ENCODE results near the gene MFSD6L.
"Not testable (repeated sequence)": the region's sequence is repeated elsewhere in the genome, so short reads cannot be mapped to it uniquely, and the experiment has no call there.

MFSD6L gene

DNA sequence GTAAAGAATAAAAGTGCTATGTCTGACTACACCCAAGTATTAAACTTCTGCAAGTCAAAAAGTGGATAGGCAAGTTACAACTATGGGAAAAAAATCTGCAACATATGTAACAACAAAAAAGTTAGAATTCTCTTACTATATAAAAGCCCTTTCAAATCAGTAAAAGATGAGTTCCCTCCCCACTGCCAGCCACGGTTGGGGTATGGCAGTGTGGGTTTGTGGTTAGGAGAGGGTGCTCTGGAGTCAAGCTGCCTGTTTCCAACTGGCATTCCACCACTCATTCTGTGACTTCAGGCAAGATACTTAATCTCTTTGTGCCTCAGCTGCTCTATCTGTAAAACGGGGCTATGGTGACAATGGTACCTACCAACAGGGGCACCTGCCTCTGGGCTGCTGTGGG lies 26.6 kb upstream of the MFSD6L start:
- DNase-seq (ENCODE audit: low read depth): no peak

DNA sequence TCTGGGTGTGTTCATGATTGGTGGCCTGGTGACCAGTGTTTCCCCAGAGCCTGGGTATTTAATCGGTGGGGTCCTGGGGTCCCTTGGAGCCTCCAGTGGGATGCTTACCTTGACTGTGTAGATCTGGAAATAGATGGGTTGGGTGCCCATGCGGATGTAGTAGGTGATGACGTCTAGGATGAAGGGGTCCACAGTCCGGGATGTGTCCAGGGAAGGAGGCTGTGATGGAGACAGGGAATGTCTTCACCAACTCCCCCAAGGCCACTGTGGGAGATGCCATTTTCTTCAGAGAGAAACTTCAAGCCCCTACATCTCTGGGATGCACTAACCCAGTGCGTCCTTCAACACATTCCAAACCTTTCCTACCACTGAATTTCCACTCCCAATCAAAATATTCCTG lies 24.1 kb upstream of the MFSD6L start:
- DNase-seq (ENCODE audit: low read depth): no peak

DNA sequence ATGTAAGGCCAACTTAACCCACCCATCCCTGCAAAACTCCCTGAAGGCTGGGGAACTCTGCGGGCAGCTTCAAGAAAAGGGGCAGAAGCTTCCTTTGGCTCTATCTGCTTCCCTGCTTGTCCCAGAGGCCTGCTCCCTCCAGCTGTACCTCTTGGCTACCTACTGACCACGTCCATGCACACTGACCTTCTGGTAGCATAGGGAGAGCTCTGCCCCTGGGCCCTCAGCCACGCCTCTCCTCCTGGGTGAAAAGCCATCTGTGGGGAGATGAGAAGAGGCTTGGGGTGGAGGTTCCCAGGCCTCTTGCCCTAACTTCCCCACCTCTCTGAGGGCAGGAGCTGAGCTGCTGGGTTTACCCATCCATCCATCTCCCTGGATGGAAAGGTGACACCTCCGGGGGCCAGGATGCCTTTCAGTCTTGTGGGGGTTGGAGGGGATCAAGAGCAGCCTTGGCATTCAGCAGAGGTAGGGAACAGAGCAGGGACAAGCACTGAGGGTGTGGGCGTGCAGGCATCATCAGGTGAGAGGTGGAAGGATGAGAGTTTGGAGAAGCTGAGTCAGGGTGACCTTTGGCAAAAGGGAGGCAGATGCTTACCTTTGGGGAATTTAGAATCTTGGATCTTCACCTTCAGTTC lies 23.4 kb upstream of the MFSD6L start:
- DNase-seq (ENCODE audit: low read depth): no peak

DNA sequence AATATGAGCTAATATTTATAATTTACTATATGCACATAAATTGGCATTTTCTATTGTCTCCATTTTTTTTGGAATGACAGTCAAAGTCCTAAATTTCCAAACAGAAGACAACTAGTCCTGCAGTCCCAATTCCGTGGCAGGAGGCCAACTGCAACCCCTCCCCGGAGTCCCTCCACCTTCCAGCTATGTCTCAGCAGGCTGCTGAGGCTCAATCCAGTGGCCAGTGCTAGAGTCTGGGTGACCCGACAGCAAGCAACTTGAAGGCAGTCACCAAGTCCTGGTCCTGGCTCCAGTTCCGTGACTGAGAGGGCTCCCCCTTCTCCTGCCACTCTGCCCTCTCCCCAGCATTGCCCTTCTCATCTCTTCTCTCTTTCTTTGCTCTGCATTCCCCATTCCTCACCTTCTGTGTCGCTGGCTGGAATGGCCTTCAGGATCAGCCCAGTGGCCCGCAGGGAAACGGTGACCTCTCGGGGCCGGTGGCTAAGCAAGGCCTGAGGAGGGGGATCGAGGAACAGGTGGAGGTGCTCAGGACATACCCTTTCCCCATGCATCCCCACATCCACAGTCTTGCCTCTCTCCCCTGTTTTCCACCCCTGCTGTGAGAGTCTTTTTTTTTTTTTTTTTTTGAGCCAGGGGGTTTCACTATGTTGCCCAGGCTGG lies 22.4 kb upstream of the MFSD6L start:
- no peak for DNase-seq (ENCODE audit: low read depth)

DNA sequence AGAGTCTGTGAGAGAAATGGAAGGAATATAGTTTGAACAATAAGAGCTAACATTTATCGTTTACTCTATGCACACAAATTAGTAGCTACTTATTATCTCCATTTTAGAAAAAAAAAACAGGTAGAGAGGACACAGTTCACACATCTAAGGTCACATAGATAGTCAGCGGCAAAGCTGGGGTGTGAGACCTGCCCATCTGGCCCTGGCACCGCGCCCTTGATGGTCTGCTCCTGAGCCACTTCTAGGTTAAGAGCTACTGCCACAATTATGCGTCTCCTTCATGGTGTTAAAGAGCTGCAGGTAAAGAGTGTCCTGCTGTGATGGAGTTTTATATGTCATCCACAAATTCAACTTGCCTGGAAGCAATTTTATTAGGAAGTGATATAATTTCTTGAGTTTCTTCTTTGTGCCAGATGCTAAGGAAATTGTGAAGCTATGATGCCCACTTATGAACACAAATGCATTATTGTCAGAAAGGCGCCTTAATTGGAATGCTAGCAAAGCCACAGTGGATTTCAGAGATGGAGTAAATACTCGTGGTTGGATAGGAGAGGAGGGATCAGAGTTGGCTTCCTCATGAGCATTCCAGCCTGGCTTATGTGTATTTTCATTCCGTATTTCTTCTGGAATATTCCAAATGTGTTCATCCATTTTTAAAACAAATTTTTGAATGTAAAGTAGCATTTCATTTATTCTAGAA lies 21.3 kb upstream of the MFSD6L start:
- no peak for DNase-seq (ENCODE audit: low read depth)

- DNase-seq (ENCODE audit: low read depth): no peak
Measured at GRCh38 chr17:8818654-8819330, 19.6 kb upstream of the MFSD6L start.

DNA sequence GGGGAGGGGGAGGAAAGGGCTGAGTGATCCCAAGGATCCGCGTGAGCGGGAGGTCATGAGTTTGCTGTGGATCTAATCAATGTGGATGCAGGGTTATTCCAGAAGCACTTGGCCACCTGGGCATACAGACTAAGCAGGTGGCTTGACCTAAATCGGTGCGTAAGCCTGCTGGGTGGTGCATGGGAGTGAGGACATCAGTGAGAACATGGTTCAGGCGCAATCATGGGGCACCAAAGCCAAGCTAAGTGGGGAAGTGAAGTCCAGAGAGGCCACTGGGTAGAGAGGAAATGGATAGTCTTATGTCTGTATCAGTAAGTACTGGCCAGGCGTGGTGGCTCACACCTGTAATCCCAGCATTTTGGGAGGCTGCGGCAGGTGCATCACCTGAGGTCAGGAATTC lies 18.9 kb upstream of the MFSD6L start:
- DNase-seq (ENCODE audit: low read depth): no peak

DNA sequence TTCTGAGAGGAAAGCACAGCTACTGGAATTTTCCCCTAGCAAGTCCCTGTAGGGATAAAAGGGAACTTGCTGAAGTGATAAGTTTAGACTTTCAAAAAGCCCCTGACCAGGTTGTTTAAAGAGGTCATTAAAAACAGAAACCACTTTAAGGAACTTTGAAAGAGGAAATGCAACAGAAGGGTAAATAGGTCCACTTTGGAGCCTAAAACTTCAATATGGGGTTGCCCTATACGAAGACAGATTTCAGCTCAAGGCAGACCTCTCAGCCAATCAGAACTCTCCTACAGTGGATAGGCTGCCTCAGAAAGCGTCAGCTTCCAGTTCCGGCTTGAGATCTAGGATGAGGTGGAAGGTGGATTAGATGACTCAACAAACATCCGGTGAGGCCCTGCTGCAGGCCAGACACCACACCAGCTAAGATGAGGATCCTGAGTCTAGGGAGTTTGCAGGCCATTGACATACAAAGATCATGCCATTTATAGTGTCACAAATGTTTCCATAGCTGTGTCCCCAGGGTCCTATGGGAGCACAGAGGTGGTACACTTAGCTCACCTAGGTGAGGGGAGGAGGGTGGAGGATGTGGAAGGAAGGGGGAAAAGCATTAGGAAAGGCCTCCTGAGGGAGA lies 7.9 kb upstream of the MFSD6L start:
- no peak for DNase-seq (ENCODE audit: low read depth)

DNA sequence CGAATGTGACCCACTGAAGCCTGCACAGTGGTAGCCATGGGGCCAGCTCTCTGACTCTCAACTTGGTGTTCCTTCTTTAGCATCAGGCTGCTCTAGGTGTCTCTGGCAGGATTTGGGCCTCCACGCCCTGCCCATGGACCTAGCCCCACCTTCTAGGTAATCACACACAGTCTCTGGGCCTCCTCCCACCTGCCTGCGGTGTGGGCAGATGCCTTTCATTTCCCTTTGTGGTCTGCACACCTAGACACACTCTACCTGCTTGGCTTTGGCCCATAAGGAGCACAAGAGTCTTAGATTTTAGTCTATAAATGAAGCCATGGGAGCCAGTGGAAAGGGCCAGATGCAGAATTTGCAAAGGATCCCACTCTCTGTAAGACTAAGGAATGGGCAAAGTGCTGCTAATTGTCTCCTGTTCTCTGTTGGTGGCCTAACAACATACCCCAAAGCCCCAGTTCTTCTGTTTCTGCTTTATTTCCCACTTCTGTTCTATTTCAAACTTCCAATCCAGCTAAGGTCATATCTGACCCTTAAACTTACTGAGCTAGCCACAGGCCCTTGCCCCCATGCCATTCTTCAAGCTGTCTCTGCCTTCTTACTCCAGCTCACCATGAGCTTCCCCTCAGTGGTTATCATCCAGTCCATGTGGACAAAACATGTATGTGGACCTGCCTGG lies 7.2 kb upstream of the MFSD6L start:
- DNase-seq (ENCODE audit: low read depth): no peak

DNA sequence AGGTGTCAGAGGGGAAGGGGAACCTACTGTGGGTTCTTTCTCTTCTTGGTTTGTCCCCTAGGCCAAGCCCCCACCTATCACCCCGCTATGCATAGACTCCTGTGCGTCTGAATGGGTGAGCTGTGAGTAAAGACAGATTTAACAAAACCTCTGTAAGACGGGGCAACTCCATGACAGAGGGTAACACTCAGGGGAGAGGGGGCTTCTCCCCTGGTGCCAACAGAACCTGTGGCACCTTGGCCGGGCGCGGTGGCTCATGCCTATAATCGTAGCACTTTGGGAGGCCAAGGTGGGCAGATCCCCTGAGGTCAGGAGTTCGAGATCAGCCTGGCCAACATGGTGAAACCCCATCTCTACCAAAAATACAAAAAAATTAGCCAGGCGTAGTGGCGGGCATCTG lies 6.2 kb upstream of the MFSD6L start:
- DNase-seq (ENCODE audit: low read depth): not testable (repeated sequence)

DNA sequence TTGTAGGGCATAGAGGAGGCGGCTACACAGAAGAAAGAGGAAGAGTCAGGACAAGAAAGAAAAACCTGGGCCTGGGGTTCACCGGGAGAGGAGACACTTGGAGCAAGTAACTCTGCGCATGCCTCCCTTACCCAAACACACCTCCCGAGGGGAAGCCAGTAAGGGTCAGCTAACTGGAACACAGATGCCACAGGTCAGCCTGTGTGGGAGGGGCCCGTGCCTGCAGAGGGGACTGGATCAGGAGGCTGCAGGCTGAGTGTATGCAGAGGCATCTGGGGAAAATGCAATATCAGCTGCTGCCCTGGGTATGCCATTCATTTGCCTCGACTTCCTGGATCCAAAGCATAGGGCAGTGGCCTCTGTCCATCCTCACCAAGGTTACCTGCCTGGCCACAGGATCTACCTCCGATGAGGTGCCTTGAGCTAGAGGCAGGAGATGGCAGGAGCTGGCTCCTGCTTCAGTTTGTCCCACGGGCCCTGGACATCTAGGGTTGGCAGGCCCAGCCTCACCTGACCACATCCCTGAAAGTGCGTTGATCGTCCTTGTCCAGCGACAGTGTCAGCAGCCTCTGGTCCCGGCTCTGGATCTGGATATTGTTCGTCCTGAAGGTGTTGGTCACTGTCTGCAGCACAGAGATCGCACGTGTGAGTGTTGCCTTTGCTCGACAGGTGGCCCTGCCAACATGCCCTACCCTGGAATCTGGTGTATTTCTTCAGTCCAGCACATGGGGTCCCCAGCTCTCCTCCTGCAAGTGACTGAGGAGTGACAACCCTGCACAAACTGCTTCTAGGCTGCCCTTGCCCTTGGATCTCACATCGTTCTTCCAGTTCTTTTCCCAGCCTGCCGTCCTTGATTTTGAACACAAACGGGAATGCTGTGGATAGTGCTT lies 4.6 kb upstream of the MFSD6L start:
- DNase-seq (ENCODE audit: low read depth): no peak

GRCh38 chr17:8801135-8801840 lies 2.1 kb upstream of the MFSD6L start:
- DNase-seq (ENCODE audit: low read depth): no peak

DNA sequence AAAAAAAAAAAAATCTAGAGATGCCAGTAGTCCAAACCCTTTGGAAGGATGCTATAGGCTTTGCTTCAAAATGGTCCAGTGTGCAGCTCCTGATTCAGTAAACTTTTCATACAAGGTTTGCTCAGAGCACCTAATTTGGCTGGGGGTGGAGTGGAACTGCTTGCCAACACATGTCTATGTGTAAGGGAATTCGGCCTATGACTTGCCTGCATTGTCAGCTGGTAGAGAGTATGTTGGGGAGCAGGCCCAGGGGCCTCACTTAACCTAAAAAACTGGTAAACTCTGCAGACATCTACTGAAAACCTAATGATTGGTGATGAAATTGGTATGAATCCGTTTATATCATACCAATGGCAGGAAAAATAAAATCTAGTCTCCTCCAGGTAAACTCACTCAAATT lies 1.5 kb upstream of the MFSD6L start:
- DNase-seq (ENCODE audit: low read depth): no peak

- DNase-seq (ENCODE audit: low read depth): no peak
Measured at GRCh38 chr17:8799570-8800212, 526 bp upstream of the MFSD6L start.

DNA sequence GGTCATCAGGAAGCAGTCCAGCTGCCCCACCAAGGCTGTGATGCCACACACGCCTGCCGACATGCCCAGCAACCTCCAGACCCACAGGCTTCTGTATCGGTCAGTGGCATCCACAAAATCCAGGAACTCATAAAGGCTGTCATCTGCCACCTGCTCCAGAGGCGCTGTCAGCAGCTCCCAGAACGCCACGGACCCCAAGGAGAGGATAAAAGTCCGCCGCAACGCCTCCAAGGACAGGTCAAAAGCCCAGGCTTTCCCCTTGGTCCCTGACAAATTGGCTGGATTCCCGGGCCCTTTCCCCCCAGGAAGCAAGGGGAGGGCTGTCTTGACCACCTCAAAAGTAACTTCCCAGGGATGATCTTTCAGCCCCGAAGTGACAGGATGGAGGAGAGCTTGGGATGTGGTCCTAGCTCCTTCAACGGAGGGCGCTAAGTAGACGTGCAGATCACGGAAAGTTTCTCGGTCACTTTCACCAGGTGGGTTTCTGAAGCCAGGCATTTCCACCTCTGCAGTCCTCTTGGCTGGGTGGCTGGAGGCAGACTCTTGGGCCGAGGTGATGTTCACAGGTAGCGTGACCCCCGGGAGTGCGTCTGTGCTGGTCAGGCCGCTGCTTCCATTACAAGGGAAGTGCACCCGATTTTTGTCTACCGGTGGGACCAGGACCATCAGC lies 854 bp downstream of the MFSD6L start:
- no peak for DNase-seq (ENCODE audit: low read depth)

DNA sequence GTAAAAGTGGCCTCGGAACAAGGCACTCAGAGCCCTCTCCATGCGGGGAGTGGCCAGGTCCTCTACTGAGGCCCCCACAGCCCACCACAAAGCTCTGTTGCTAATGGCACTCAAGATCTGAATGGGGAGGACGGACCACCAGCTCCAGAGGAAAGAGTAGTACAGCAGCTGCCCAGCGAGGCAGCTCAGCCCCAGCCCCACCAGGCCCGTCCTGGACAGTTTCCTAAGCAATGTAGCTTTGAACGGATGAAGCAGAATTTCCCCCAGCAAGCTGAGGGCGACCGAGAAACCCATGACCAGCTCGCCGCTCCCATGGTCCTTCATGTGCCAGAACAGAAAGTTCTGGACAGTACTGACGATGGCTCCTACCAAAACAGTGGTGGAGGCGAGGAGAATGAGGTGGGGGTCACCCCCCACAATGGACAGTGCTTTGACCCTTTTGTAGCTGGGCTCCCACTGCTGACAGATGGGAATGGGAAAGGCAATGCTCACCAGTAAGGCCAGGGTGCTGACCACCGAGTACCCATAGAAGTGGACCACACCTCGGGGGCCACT lies 1.5 kb downstream of the MFSD6L start:
- no peak for DNase-seq (ENCODE audit: low read depth)

DNA sequence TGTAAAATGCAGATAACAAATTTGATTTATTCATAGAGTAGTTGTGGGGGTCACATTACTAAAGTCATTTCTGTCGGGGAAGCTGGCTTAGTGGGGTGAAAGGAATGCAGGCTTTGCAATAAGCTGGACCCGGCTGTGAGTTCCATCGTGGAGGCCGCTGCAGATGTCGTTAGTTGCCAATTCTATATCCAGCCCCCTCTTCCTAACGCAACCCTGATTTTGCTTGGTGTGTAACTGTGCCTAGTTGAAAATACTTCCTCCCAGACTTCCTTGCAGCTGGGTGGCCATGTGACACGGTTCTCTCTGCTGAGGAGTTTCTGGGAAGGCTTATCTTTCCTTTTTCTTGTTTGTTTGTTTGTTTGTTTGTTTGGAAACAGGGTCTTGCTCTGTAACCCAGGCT lies 4.5 kb downstream of the MFSD6L start:
- no peak for DNase-seq (ENCODE audit: low read depth)

GRCh38 chr17:8793649-8794048 lies 5.5 kb downstream of the MFSD6L start:
- no peak for DNase-seq (ENCODE audit: low read depth)

GRCh38 chr17:8792646-8793045 lies 6.5 kb downstream of the MFSD6L start:
- DNase-seq (ENCODE audit: low read depth): no peak

Data from activated T-helper 1 cell treated with Interleukin-2 at 50 U/mL for 16 hours (primary cell).